GM13977 (cell line): ENCODE results near the gene BLOC1S3.

Source experiments
- DNase-seq: peaks from one replicate; pipeline ENCODE4 v3.0.0; 2012; ENCODE audit warnings: low spot score
- in situ Hi-C: fragments of 300-500 bp; cut with MboI; formaldehyde crosslinking; loops from one replicate; pipeline ENCODE4 v1.12.0; 2022; ENCODE audit warnings: low sequenced_read_pairs, low pct_unique_long_range_greater_than_20kb, mixed read lengths, inconsistent platforms; ENCODE audit not compliant: unreplicated experiment
- TF ChIP-seq, protein P1 (sequence below): IDR thresholded peaks from 2 replicates; pipeline ENCODE4 v1.5.1; 2012; ENCODE audit warnings: mild to moderate bottlenecking, control low read depth; ENCODE audit not compliant: insufficient read depth; ENCODE audit errors: extremely low read depth, missing control alignments

BLOC1S3 gene, protein sequence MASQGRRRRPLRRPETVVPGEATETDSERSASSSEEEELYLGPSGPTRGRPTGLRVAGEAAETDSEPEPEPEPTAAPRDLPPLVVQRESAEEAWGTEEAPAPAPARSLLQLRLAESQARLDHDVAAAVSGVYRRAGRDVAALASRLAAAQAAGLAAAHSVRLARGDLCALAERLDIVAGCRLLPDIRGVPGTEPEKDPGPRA

DNA sequence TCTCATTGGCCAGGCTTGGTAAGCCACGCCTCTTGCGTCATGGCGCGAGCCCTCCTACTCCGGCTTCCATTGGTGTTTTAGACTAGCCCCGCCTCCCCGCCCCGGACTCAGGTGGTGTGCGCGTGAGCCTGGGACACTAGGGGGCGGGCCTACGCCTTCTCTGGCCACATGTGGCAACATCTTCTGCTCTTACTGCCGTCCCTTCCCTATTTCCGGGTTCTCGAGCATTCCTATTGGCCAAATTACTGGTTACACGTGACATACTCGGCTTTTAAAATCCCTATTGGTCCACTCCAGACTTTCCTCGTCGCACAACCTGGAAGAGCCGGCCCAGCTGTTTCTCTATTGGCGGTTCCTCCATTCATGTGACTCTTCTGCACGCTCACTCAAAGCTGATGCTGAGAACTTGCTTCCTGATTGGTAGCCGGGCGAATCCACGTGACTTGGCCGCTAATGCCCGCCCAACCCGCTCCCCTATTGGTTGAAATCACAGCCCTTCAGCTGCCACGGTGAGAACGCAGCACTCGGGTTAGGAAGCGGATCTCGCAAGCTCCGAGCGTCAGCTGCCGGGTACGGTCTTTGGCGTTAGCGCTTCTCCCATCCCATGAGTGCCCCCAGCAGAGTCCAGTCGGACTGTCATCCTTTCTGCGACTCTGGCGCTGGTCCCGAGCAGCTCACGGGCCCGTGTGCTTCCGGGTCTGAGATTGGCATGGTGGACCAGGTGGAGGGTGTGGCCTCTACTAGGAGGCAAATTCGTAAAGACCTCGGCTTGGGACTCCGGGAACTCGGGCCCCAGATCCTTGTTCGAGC is at the start of gene BLOC1S3:
BLOC1S3 (plus strand) TSS at position 523 of the 810 bp plus-strand sequence. CDS start 513 bp downstream, outside the sequence.
- in situ Hi-C loops: no loop called here
- TF ChIP-seq, protein P1, sequence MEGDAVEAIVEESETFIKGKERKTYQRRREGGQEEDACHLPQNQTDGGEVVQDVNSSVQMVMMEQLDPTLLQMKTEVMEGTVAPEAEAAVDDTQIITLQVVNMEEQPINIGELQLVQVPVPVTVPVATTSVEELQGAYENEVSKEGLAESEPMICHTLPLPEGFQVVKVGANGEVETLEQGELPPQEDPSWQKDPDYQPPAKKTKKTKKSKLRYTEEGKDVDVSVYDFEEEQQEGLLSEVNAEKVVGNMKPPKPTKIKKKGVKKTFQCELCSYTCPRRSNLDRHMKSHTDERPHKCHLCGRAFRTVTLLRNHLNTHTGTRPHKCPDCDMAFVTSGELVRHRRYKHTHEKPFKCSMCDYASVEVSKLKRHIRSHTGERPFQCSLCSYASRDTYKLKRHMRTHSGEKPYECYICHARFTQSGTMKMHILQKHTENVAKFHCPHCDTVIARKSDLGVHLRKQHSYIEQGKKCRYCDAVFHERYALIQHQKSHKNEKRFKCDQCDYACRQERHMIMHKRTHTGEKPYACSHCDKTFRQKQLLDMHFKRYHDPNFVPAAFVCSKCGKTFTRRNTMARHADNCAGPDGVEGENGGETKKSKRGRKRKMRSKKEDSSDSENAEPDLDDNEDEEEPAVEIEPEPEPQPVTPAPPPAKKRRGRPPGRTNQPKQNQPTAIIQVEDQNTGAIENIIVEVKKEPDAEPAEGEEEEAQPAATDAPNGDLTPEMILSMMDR: no peak
- peak; percentile 98 for DNase-seq

DNA sequence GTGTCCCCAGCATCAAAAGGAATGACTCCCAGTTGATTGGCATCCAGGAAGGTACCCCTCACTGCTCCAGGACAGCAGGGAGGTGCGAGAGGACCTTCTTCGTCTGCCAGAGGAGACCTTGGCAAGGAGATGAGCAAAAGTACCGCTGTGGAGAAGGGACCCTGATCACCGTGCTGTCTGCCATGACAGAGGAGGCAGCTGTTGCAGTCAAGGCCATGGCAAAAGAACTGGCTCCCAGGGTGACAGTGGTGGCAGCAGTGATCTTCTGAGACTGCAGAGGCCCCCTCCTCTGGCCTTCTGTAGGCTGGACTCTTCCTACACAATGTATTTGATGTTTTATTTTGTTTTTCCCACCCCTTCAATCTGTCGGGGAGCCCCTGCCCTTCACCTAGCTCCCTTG is 49.8 kb upstream of the BLOC1S3 start:
- no peak for DNase-seq
- TF ChIP-seq, protein P1: no peak
- in situ Hi-C loops: no loop called here

DNA sequence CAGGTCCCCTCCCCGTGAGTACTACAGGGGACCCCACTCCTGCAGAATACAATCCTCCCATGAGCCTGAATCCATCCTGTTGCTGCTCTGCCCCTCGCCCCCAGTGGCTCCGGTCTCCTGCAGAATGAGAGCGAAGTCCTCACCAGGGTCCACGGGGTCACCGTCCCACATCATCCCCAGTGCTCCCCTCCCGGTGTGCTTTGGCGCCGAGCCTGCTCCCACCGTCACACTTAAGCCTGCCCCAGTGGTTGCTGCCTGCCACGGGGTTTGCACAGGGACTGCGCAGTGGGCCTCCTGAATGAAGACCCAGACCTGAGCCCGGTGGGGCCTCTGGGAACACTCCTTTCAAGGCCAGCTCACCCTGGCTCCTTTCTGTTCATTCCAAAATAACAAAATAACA is 48.3 kb upstream of the BLOC1S3 start:
- in situ Hi-C loops: no loop called here
- DNase-seq: no peak
- TF ChIP-seq, protein P1: no peak

DNA sequence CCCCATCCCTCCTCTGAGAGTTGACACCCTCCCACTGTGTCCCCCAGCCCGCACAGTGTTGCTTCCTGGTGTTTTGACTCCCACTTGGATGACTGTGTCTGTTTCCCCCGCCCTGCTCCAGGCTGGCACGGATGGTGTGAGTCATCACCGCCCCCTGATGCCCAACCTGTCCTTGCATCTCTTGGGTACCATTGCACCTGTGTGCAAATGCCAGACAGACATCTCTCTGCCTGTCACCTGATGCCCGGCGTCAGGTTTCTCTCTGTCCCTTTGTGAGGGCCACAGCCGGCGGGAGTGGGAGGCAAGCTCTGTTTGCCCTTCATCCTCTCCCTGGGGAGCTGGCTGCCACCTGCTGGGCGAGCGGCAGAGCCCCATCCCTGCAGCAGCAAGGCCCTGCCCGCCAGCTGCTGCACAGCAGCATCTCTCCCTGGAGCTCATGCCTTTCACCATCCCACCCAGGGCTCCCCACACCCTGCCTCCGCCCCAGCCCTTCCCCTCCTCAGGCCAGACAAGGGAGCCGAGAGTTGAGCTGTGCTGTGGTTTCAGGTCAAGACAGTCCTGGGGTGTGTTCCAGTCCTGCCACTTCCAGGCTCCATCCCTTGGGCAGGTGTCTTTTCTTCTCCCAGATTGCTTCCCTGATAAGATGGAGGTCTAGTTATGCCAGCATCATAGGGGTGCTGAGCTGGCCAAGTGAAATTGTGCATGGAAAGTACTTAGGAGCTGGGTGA is 47.5 kb upstream of the BLOC1S3 start:
- DNase-seq: no peak

DNA sequence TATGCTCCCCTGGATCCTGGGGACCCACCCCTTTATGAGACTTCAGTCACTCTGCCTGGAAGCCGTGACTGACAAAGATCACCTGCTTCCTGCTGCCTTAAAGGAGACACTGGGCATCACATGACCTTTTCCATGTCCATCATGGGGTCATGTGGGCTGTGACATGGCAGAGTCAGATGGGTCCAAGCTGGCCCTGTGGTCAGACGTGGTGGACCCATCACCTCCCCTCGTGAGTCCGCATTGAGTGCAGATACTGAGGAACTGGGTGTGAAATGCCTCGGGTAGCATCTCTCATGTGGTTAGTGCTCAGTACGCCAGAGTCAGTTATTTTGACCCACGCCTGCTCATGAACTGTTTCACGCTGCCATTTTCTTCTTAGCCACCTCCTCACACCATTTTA is 44.9 kb upstream of the BLOC1S3 start:
- in situ Hi-C loops: no loop called here
- TF ChIP-seq, protein P1: no peak
- no peak for DNase-seq

More for the DNA sequence above, 47.5 kb upstream of the BLOC1S3 start:
- in situ Hi-C loops: no loop called here
- TF ChIP-seq, protein P1: peak; percentile 55

DNA sequence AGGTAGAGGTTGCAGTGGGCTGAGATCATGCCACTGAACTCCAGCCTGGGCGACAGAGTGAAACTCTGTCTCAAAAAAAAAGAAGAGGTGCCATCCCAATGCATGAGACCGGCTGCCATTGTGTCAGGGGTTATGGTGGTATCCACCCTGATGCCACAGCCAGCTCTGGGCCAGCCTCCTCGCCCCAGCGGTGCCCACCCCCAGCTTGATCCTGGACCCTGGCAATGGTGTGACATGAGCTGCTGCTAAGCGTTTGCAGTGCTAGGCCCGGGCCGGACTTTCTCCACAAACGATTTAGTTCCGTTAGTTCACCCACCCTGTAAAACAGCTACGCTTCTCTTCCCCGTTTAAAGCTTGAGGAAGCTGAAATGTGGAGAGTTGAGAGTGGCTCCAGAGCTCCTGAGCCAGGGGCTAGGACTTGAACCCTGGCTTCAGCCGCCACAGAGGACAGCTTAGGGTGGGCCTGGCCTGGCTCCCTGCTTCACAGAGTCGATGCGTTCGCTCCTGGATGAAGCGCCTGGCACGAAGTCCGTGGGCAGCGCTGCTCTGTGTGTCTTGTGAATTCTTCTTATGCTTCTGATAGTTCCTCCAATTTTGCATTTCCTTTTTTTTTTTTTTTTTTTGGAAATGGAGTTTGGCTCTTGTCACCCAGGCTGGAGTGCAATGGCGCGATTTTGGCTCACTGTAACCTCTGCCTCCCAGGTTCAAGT is 43.3 kb upstream of the BLOC1S3 start:
- no peak for DNase-seq
- in situ Hi-C loops: no loop called here
- TF ChIP-seq, protein P1: no peak
